ENCODE measurements around the gene LSM7. TPM values are rescaled to one million over a fixed set of nuclear protein-coding genes. Genes with fewer than 3 reads are reported as not detected.

Gene LSM7
- total RNA-seq, 2 experiments from 2014 or later = 164 to 321 TPM

DNA sequence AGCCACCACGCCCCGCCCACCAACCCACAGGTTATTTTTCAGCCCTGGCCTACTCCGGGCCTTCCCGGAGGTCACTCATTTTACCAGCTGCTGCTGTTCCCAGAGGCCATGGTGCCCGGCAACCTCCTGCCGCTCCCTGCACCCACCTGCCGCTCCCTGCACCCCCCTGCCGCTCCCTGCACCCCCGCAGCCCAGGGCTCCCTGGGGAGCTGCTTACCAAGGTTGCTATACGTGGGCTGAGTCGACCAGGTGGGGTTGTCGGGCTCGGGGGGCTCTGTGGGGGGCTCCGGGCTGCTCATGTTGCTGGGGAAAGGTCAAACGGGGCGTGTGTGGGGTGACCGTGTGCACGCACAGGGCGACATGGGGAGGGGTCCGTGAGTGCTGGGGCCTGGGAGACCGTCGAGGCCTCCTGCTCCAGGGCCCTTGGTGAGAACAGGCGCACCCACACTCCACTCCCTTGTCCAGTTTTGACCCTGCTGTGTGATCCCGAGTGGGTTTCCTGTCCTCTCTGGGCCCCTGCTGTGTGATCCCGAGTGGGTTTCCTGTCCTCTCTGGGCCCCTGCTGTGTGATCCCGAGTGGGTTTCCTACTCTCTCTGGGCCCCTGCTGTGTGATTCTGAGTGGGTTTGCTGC, 47.6 kb downstream of the LSM7 start:
- no peak overlapping the region for H3K4me3 ChIP-seq (ENCODE audit: low read depth, low read length, poor library complexity, severe bottlenecking)
- H3K9me2 ChIP-seq (ENCODE audit: insufficient read depth, low read length) = no peaks in the 10 kb centered on the region
- CTCF ChIA-PET (ENCODE audit: unreplicated experiment) = no interaction called here
- H3K4me1 ChIP-seq (ENCODE audit: insufficient read depth, low read length, poor library complexity, severe bottlenecking) = peaks cover 14% of the 10 kb centered on the region
- intact Hi-C loops (cut with micrococcal nuclease; ENCODE audit: unreplicated experiment) = no loop called here
- no peaks in the 10 kb centered on the region for H3K9me3 ChIP-seq (ENCODE audit: low read length)
- POLR2A ChIA-PET = no interaction called here
- no TSS peak for BruUV-seq (replicated peaks)
- TF ChIP-seq, protein P1, sequence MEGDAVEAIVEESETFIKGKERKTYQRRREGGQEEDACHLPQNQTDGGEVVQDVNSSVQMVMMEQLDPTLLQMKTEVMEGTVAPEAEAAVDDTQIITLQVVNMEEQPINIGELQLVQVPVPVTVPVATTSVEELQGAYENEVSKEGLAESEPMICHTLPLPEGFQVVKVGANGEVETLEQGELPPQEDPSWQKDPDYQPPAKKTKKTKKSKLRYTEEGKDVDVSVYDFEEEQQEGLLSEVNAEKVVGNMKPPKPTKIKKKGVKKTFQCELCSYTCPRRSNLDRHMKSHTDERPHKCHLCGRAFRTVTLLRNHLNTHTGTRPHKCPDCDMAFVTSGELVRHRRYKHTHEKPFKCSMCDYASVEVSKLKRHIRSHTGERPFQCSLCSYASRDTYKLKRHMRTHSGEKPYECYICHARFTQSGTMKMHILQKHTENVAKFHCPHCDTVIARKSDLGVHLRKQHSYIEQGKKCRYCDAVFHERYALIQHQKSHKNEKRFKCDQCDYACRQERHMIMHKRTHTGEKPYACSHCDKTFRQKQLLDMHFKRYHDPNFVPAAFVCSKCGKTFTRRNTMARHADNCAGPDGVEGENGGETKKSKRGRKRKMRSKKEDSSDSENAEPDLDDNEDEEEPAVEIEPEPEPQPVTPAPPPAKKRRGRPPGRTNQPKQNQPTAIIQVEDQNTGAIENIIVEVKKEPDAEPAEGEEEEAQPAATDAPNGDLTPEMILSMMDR (conservative IDR thresholded peaks at IDR 0.05; ENCODE audit: low read length) = no peak
- no peak for TF ChIP-seq EZH2phosphoT487 (IDR thresholded peaks at IDR 0.05; ENCODE audit: borderline replicate concordance, low read depth, low read length)
- H3K4me2 ChIP-seq (ENCODE audit: low read length) = no peak overlapping the region
- H4K20me1 ChIP-seq (ENCODE audit: insufficient read depth, low read length) = no peaks in the 10 kb centered on the region
- 0 out of 2 replicates have a peak, but pooled peaks cover 8% of the 10 kb centered on the region for H3K36me3 ChIP-seq (ENCODE audit: insufficient read depth, low read length)
- H3K79me2 ChIP-seq (ENCODE audit: insufficient read depth, low read depth, low read length) = no peaks in the 10 kb centered on the region
- H2AFZ ChIP-seq (ENCODE audit: low read length) = no peak overlapping the region
- no peak overlapping the region for H3K27ac ChIP-seq (ENCODE audit: low read depth, low read length, poor library complexity, severe bottlenecking)
- DNase-seq (ENCODE audit: low spot score) = no peak

DNA sequence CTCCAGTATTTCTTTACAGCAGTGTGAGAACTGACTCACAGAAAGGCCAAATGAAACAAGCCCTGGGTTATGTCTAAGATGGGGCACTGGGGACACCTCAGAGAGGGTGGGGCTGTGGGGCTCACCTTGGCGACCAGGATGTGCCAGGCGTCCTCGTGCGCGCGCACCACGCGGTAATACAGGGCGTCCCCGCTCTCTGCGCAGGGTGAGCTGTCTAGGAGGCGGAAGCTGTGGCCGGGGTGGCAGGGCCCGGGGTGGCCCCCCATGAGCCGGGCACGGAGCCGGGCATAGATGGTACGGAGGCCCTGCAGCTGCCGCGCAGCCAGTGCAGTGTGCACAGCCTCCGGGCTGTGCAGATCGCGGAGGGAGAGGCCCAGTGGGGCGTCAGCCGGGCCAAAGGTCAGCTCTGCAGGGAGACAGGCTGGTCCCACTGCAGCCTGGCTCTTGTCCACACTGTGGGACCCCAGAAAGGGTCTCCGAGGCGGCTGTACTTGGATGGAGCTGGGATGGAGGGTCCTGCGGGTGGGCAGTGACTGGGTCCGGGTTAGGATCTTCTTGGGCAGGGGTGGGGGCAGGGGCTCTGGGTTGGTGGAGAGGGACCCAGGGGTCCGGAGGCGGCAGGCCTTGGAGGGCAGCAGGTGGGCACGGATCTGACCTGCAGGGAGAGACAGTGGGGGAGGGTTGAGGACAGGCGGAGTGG, 49.8 kb downstream of the LSM7 start:
- H3K27ac ChIP-seq (ENCODE audit: low read depth, low read length, poor library complexity, severe bottlenecking) = no peak overlapping the region
- H3K4me1 ChIP-seq (ENCODE audit: insufficient read depth, low read length, poor library complexity, severe bottlenecking) = peaks cover 22% of the 10 kb centered on the region
- H2AFZ ChIP-seq (ENCODE audit: low read length) = no peak overlapping the region
- no peaks in the 10 kb centered on the region for H3K9me3 ChIP-seq (ENCODE audit: low read length)
- intact Hi-C loops (cut with micrococcal nuclease; ENCODE audit: unreplicated experiment) = no loop called here
- peaks cover 12% of the 10 kb centered on the region for H3K79me2 ChIP-seq (ENCODE audit: insufficient read depth, low read depth, low read length)
- BruUV-seq (replicated peaks) = no TSS peak
- H4K20me1 ChIP-seq (ENCODE audit: insufficient read depth, low read length) = peaks cover 6% of the 10 kb centered on the region
- DNase-seq (ENCODE audit: low spot score) = no peak
- ChIA-PET CTCF (ENCODE audit: unreplicated experiment) (no interaction called here), POLR2A (no interaction called here)
- no peak overlapping the region for H3K4me3 ChIP-seq (ENCODE audit: low read depth, low read length, poor library complexity, severe bottlenecking)
- peaks cover 26% of the 10 kb centered on the region for H3K36me3 ChIP-seq (ENCODE audit: insufficient read depth, low read length)
- no peaks in the 10 kb centered on the region for H3K9me2 ChIP-seq (ENCODE audit: insufficient read depth, low read length)
- no peak overlapping the region for H3K4me2 ChIP-seq (ENCODE audit: low read length)
- TF ChIP-seq, protein P1 (conservative IDR thresholded peaks at IDR 0.05; ENCODE audit: low read length) = no peak
- no peak for TF ChIP-seq EZH2phosphoT487 (IDR thresholded peaks at IDR 0.05; ENCODE audit: borderline replicate concordance, low read depth, low read length)

DNA sequence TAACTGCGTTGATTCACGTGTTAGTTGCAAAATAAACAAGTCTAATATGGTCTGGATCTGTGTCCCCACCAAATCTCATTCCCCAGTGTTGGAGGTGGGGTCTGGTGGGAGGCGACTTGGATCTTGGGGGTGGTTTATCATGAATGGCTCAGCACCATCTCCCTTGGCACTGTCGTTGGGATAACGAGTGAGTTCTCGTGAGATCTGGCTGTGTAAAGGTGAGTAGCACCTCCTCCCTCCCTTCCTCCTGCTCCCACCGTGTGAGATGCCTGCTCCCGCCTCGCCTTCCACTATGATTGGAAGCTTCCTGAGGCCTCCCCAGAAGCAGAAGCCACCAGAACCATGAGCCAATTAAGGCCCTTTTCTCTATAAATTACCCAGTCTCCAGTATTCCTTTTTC, 51.2 kb downstream of the LSM7 start:
- intact Hi-C loops (cut with micrococcal nuclease; ENCODE audit: unreplicated experiment) = no loop called here
- no peaks in the 10 kb centered on the region for H3K9me2 ChIP-seq (ENCODE audit: insufficient read depth, low read length)
- no peak for DNase-seq (ENCODE audit: low spot score)
- ChIA-PET POLR2A (no interaction called here), CTCF (ENCODE audit: unreplicated experiment) (no interaction called here)
- peaks cover 32% of the 10 kb centered on the region for H3K4me1 ChIP-seq (ENCODE audit: insufficient read depth, low read length, poor library complexity, severe bottlenecking)
- H4K20me1 ChIP-seq (ENCODE audit: insufficient read depth, low read length) = peaks cover 6% of the 10 kb centered on the region
- H3K27ac ChIP-seq (ENCODE audit: low read depth, low read length, poor library complexity, severe bottlenecking) = no peak overlapping the region
- peaks cover 39% of the 10 kb centered on the region for H3K36me3 ChIP-seq (ENCODE audit: insufficient read depth, low read length)
- no peak overlapping the region for H3K4me2 ChIP-seq (ENCODE audit: low read length)
- peaks cover 25% of the 10 kb centered on the region for H3K79me2 ChIP-seq (ENCODE audit: insufficient read depth, low read depth, low read length)
- no peaks in the 10 kb centered on the region for H3K9me3 ChIP-seq (ENCODE audit: low read length)
- no peak overlapping the region for H3K4me3 ChIP-seq (ENCODE audit: low read depth, low read length, poor library complexity, severe bottlenecking)
- BruUV-seq (replicated peaks) = no TSS peak
- no peak for TF ChIP-seq EZH2phosphoT487 (IDR thresholded peaks at IDR 0.05; ENCODE audit: borderline replicate concordance, low read depth, low read length)
- TF ChIP-seq, protein P1 (conservative IDR thresholded peaks at IDR 0.05; ENCODE audit: low read length) = no peak
- H2AFZ ChIP-seq (ENCODE audit: low read length) = no peak overlapping the region

All from OCI-LY7 (cell line).